RWPE1 (cell line): ENCODE measurements around the gene CIDEB.

Experiments
- CTCF ChIA-PET: fragments of 350-600 bp; sonication (Branson Sonifier 250); formaldehyde crosslinking; extraction: SDS; loops from one replicate; lab custom pipeline; 2021; lab: Yijun Ruan, JAX
- POLR2A ChIA-PET: fragments of 400-600 bp; formaldehyde crosslinking; extraction: SDS; loops from one replicate; lab custom pipeline; 2020; ENCODE audit warnings: antibody characterized with exemption; ENCODE audit not compliant: low non-redundant PET; lab: Yijun Ruan, JAX
- DNase-seq: peaks from one replicate; pipeline ENCODE4 v3.0.0; 2012; ENCODE audit warnings: low spot score
- H3K27ac ChIP-seq: fragments of 450-650 bp; 2 replicates; pipeline ENCODE4 v1.5.1; 2017
- CTCF ChIP-seq: fragments of 450-650 bp; conservative IDR thresholded peaks from 2 replicates; pipeline ENCODE4 v1.5.1; 2017; ENCODE audit warnings: low read depth, mild to moderate bottlenecking

CIDEB gene

GRCh38 chr14:24258119-24258518 lies 49.7 kb downstream of the CIDEB start:
- TF ChIP-seq CTCF = no peak
- peak overlapping the region; percentile 96 for H3K27ac ChIP-seq
- ChIA-PET CTCF (interaction anchor here (0.8 to 0.9 kb wide), 2 partner anchors 15 to 50 kb away, joined by 3 read pairs; partner anchors contain the start of gene CIDEB), POLR2A (interaction anchor here (0.5 to 0.6 kb wide), 2 partner anchors 10 to 69 kb away, joined by 3 to 6 read pairs; no protein-coding TSS in a partner anchor)
- no peak for DNase-seq

GRCh38 chr14:24256960-24257359 lies 50.8 kb downstream of the CIDEB start:
- TF ChIP-seq CTCF = no peak
- no peak for DNase-seq
- ChIA-PET POLR2A (no interaction called here), CTCF (interaction anchor here (0.6 kb wide), 1 partner anchor 52 kb away, joined by 3 read pairs; no protein-coding TSS in a partner anchor)
- H3K27ac ChIP-seq = peak overlapping the region; percentile 57

GRCh38 chr14:24255931-24256711 lies 51.7 kb downstream of the CIDEB start:
- no peak for TF ChIP-seq CTCF
- H3K27ac ChIP-seq = peak overlapping the region; percentile 57
- ChIA-PET POLR2A (no interaction called here), CTCF (interaction anchor here (0.6 kb wide), 1 partner anchor 52 kb away, joined by 3 read pairs; no protein-coding TSS in a partner anchor)
- no peak for DNase-seq

GRCh38 chr14:24255438-24255837 lies 52.3 kb downstream of the CIDEB start:
- peak overlapping the region; percentile 57; the same call in 1 of the 2 replicates for H3K27ac ChIP-seq
- POLR2A ChIA-PET = no interaction called here
- no peak for DNase-seq
- CTCF ChIA-PET = no interaction called here
- TF ChIP-seq CTCF = no peak
